Loucy (cell line): ENCODE data around the gene COL1A1.

Source experiments
- H2AFZ ChIP-seq: fragments of 200-600 bp; sonication (generic); 2 replicates; pipeline ENCODE4 v1.6.0; 2016; ENCODE audit warnings: antibody characterized with exemption, mild to moderate bottlenecking, low read length, moderate library complexity
- H3F3A ChIP-seq: fragments of 200-600 bp; 2 replicates; pipeline ENCODE4 v1.6.0; 2016; ENCODE audit warnings: antibody characterized with exemption, low read depth, mild to moderate bottlenecking
- H3K27me3 ChIP-seq: fragments of 200-600 bp; sonication (generic); 2 replicates; pipeline ENCODE4 v1.6.1; 2014; ENCODE audit warnings: low read length, mild to moderate bottlenecking; ENCODE audit not compliant: insufficient read depth, poor library complexity, severe bottlenecking
- H3K36me3 ChIP-seq: fragments of 200-600 bp; sonication (generic); 2 replicates; pipeline ENCODE4 v1.6.1; 2016; ENCODE audit warnings: low read length; ENCODE audit not compliant: insufficient read depth
- H3K4me1 ChIP-seq: fragments of 200-600 bp; sonication (generic); 2 replicates; pipeline ENCODE4 v1.5.1; 2014; ENCODE audit warnings: low read length, mild to moderate bottlenecking; ENCODE audit not compliant: insufficient read depth, poor library complexity, severe bottlenecking
- H3K4me2 ChIP-seq: fragments of 200-600 bp; sonication (generic); 2 replicates; pipeline ENCODE4 v1.6.0; 2014; ENCODE audit warnings: antibody characterized with exemption, low read length, low read depth, mild to moderate bottlenecking; ENCODE audit not compliant: poor library complexity, severe bottlenecking
- H3K4me3 ChIP-seq: fragments of 200-600 bp; sonication (generic); 2 replicates; pipeline ENCODE4 v1.5.1; 2014; ENCODE audit warnings: low read length, mild to moderate bottlenecking, mixed read lengths; ENCODE audit not compliant: poor library complexity, severe bottlenecking
- H3K79me2 ChIP-seq: fragments of 200-600 bp; sonication (generic); 2 replicates; pipeline ENCODE4 v1.6.1; 2014; ENCODE audit warnings: low read length; ENCODE audit not compliant: insufficient read depth
- H3K9ac ChIP-seq: fragments of 200-600 bp; sonication (generic); 2 replicates; pipeline ENCODE4 v1.6.0; 2014; ENCODE audit warnings: mild to moderate bottlenecking, low read depth, low read length, moderate library complexity; ENCODE audit not compliant: poor library complexity, severe bottlenecking
- H3K9me2 ChIP-seq: fragments of 200-600 bp; sonication (generic); replicated peaks from 2 replicates; pipeline ENCODE4 v1.6.1; 2016; ENCODE audit warnings: low read depth, low read length, mixed read lengths
- H3K9me3 ChIP-seq: fragments of 200-600 bp; sonication (generic); 2 replicates; pipeline ENCODE4 v1.6.1; 2014; ENCODE audit warnings: mild to moderate bottlenecking, antibody characterized with exemption, low read length, low read depth; ENCODE audit not compliant: insufficient read depth
- H4K20me1 ChIP-seq: fragments of 200-600 bp; sonication (generic); 2 replicates; pipeline ENCODE4 v1.6.0; 2014; ENCODE audit warnings: antibody characterized with exemption, low read length, mild to moderate bottlenecking; ENCODE audit not compliant: insufficient read depth, poor library complexity, severe bottlenecking
- CTCF ChIP-seq: fragments of 200-600 bp; sonication (generic); conservative IDR thresholded peaks from 2 replicates; pipeline ENCODE4 v1.5.1; 2014; ENCODE audit warnings: mild to moderate bottlenecking, antibody characterized with exemption, low read length
- EZH2phosphoT487 ChIP-seq: fragments of 200-600 bp; IDR thresholded peaks from 2 replicates; pipeline ENCODE4 v1.6.1; 2018; ENCODE audit warnings: antibody characterized with exemption, mild to moderate bottlenecking, moderate library complexity, borderline replicate concordance

Gene COL1A1

GRCh38 chr17:50189550-50190292 lies 11.7 kb downstream of the COL1A1 start:
- Histone ChIP-seq H4K20me1 (no peaks in the 10 kb centered on the region), H3K36me3 (no peaks in the 10 kb centered on the region), H3F3A (no peaks in the 10 kb centered on the region)

GRCh38 chr17:50188921-50189549 lies 12.4 kb downstream of the COL1A1 start:
- Histone ChIP-seq H3K27me3 (no peaks in the 10 kb centered on the region), H4K20me1 (no peaks in the 10 kb centered on the region), H3K9ac (no peak overlapping the region), H3K79me2 (no peaks in the 10 kb centered on the region), H3K9me3 (no peaks in the 10 kb centered on the region), H3K4me2 (no peak overlapping the region), H3K9me2 (no peaks in the 10 kb centered on the region), H3F3A (no peaks in the 10 kb centered on the region), H3K4me3 (no peak overlapping the region), H2AFZ (no peak overlapping the region), H3K36me3 (no peaks in the 10 kb centered on the region), H3K4me1 (no peaks in the 10 kb centered on the region)
- TF ChIP-seq EZH2phosphoT487 (no peak), CTCF (no peak)

More at GRCh38 chr17:50189550-50190292, 11.7 kb downstream of the COL1A1 start:
- Histone ChIP-seq H3K4me2 (no peak overlapping the region), H3K9me2 (no peaks in the 10 kb centered on the region), H3K27me3 (no peaks in the 10 kb centered on the region), H2AFZ (no peak overlapping the region), H3K9ac (no peak overlapping the region), H3K9me3 (no peaks in the 10 kb centered on the region), H3K4me1 (no peaks in the 10 kb centered on the region), H3K79me2 (no peaks in the 10 kb centered on the region), H3K4me3 (no peak overlapping the region)
- TF ChIP-seq CTCF (no peak), EZH2phosphoT487 (no peak)

- no peaks in the 10 kb centered on the region for H3K27me3 ChIP-seq
- H3F3A ChIP-seq = no peaks in the 10 kb centered on the region
- no peaks in the 10 kb centered on the region for H4K20me1 ChIP-seq
- TF ChIP-seq EZH2phosphoT487 = no peak
- TF ChIP-seq CTCF = no peak
- no peaks in the 10 kb centered on the region for H3K9me2 ChIP-seq
- H3K9ac ChIP-seq = no peak overlapping the region
- no peak overlapping the region for H2AFZ ChIP-seq
- no peaks in the 10 kb centered on the region for H3K4me1 ChIP-seq
- H3K4me2 ChIP-seq = no peak overlapping the region
- H3K9me3 ChIP-seq = no peaks in the 10 kb centered on the region
- H3K36me3 ChIP-seq = no peaks in the 10 kb centered on the region
- H3K79me2 ChIP-seq = no peaks in the 10 kb centered on the region
- H3K4me3 ChIP-seq = no peak overlapping the region
Observed at GRCh38 chr17:50188531-50188920, 12.9 kb downstream of the COL1A1 start.
